GM21360 (cell line): ENCODE results near the gene DUOXA2.
"Not testable (repeated sequence)": the region's sequence is repeated elsewhere in the genome, so short reads cannot be mapped to it uniquely, and the experiment has no call there.

Source experiments
- ATAC-seq: cut with Tn5 transposase; IDR thresholded peaks from one replicate; pipeline ENCODE4 v1.9.1; 2021; ENCODE audit warnings: mild to moderate bottlenecking, moderate library complexity; ENCODE audit not compliant: unreplicated experiment

The DUOXA2 gene

DNA sequence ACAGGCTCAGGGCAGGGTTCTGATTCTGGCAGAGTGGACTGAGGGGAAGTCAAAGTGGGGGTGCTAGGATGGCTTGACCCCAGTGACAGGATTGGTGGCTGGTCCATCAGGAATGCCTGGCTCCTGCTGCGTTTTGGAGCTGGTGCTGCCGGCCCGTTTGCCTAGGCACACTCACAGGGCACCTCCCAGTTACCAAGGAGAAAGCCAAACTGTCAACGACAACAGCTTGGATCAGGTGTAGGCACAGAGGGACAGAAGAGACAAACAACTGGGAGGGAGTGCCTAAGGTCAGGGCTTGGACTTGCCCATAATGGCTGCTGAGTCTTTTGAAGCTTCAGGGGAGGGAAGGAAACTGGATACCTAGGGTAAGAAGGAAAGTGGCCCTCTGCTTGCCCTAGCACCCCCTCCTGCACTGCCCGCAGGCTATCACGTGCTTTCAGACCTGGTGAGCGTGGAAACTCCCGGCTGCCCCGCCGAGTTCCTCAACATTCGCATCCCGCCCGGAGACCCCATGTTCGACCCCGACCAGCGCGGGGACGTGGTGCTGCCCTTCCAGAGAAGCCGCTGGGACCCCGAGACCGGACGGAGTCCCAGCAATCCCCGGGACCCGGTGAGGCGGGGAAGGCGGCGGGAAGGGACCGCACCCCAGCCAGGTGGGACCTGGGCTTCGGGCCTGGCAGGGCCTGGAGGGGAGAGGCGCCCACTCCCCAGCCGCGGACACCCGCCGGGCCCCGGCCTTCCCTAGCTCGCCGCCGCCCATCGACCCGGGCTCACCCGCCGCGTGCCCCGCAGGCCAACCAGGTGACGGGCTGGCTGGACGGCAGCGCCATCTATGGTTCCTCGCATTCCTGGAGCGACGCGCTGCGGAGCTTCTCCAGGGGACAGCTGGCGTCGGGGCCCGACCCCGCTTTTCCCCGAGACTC is 20.8 kb downstream of the DUOXA2 start:
- ATAC-seq, result no peak

DNA sequence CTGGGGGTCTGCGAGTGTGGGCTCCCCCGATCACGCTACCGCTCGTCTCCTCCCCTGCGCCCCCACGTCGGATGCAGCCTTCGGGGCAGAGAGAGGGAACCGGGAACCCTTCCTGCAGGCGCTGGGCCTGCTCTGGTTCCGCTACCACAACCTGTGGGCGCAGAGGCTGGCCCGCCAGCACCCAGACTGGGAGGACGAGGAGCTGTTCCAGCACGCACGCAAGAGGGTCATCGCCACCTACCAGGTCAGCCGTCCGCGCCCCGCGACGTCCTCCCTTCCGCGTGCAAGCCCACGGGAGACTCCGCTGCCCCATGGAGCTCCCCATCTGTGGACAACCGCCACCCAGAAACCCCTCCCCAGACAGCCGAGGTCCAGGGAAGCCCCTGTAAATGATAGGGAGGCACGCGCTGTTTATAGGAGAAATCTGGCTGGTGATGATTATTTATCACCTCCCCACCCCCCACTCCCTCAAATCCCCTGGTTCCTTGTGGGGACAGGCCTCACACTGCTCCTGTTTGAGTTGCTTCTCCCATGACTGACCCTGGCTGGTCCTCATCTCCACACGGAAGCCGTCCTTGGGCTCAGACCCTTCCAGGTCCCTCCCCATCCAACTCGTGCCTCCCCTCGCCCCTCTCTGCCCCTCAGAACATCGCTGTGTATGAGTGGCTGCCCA is 21.7 kb downstream of the DUOXA2 start:
- not testable (repeated sequence) for ATAC-seq

DNA sequence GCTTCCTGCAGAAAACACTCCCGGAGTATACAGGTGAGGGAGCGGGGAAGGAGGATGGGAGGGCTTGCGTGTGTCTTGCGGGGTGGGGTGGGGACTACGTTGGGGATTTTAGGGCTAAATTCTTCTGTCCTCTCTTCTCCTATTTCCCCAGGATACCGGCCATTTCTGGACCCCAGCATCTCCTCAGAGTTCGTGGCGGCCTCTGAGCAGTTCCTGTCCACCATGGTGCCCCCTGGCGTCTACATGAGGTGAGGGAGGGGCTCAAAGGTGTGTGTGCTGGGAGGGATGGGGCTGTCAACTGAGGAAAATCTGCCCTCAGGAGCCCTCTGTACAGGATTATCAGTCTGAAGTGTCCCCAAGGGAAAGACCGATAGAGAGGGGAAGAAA is 22.2 kb downstream of the DUOXA2 start:
- ATAC-seq, result no peak

DNA sequence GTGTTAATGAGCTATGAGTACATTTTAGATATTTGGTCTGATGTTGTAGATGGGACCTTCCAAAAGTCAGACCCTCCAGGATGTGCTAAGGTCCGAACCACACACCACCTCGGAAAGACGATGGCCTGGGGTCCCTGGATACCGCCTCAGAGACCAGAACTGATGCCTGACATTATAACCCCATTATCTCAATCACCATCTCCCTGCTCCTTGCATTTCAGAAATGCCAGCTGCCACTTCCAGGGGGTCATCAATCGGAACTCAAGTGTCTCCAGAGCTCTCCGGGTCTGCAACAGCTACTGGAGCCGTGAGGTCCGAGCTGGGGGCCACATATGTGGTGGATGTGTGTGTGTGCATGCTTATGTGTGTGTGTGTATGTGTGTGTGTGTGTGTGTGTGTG is 23.6 kb downstream of the DUOXA2 start:
- no peak for ATAC-seq

DNA sequence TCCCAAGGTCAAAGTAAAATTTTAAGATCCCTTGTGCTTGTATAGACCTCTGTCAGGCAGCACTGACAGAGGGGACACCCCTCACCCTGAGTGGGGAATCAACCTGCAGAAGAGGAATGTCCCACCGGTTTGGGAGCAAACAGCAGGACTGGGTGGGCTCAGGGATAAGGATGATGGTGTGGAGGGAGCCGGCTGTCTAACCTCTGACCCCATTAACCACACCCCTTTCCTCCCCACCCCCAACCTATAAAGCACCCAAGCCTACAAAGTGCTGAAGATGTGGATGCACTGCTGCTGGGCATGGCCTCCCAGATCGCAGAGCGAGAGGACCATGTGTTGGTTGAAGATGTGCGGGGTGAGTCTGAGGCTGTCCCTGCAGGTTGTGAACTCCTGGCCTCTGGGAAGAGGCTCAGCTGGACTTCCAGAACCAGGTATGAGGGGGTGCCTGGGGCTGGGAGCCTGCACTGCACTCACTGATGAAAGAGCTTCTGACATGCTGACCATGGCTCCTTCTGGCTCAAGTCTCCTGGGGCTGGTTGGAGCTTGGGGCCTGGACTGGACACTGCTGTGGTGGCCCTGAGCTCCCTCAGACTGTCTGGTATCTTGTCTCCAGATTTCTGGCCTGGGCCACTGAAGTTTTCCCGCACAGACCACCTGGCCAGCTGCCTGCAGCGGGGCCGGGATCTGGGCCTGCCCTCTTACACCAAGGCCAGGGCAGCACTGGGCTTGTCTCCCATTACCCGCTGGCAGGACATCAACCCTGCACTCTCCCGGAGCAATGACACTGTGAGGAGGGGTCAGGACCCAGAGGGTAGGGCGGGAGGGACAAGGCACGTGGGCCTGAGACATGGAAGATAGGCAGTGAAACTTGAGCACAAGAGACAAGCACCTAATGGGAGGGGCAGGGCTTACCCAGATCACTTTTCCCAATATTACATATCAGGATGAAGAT is 25.0 kb downstream of the DUOXA2 start:
- ATAC-seq, result no peak

DNA sequence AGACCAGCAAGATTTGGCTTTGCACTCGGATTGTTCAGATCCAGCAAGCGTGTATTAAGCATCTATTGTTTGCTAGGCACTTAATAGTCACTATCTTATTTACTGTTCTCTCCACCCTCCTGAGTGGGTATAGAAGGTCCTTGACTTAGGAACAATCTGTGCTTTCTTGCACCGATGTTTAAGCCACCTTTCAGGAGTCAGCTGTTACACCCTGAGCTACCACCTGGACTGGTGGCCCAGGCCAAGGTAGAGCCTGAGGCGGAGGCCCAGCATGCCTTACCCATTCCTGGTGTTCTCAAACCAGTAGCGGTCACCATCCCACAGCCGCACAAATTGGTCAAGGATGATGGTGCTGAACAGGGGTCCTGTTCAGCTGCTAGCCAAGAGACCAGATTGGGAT is 25.6 kb downstream of the DUOXA2 start:
- ATAC-seq, result no peak

DNA sequence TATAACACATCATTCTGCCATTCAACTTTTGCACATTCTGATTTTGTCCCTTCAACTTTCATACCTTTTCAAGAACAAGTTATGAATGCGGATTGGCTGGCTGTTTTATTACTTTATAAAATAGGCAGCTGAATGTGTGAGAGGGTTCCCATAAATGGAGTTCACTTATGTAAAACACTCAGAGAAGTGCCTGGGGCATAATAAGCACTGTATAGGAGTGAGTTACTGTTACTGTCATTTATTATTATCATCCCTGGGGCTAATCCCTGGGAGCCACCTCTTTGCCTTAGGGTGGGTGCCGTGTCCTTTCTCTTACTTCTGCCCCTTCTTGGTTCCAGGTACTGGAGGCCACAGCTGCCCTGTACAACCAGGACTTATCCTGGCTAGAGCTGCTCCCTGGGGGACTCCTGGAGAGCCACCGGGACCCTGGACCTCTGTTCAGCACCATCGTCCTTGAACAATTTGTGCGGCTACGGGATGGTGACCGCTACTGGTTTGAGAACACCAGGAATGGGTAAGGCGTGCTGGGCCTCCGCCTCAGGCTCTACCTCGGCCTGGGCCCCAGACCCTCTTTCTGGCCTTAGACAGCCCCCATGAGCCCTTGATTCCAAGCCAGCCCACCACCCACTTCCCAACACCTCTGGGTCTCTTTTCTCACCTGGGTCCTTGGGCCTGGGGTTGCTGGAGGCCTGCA is 26.6 kb downstream of the DUOXA2 start:
- no peak for ATAC-seq

DNA sequence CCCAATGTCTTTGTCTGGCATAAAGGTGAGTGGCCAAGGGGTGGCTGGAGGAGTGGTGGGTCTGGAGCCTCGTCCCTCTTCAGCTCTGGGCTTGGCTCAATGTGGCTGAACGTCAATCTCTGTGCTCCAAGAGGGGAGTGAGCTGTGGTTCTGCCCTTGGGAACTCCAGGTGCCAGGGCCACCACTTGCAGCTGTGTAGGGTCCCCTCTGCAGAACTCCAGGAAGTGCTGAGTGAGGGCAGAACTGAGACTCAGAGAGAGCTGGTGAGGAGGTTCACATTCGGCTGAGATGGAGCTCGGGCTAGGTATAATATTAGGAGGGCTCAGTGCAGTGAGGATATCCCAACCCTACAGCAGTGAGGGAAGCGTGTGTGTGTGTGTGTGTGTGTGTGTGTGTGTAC is 27.3 kb downstream of the DUOXA2 start:
- no peak for ATAC-seq

DNA sequence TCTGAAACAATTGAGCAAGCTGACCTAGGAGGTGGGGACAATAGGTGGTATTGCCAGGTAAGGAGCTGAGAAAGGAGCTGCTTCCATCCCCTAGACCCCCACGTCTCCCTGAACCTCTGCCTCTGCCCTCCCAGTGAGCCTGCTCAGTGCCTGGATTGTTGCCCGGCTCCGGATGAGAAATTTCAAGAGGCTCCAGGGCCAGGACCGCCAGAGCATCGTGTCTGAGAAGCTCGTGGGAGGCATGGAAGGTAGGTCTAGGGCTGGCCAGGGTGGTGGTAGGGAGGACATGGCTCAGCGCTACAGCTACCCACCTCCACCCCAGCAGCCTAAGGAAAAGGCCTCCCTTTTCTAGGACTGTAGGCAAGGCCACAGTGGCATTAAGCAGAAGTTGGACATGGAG is 28.9 kb downstream of the DUOXA2 start:
- ATAC-seq, result no peak

DNA sequence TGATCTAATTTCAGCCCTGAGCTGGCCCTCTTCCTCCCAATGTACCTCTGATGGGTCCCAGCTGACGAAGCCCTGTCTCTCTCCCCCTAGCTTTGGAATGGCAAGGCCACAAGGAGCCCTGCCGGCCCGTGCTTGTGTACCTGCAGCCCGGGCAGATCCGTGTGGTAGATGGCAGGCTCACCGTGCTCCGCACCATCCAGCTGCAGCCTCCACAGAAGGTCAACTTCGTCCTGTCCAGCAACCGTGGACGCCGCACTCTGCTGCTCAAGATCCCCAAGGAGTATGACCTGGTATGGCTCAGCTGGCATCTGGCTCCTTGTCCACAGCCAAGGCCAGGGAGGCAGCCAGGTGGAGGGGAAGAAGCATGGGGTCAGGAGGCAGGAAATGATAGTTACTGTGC is 29.8 kb downstream of the DUOXA2 start:
- no peak for ATAC-seq

DNA sequence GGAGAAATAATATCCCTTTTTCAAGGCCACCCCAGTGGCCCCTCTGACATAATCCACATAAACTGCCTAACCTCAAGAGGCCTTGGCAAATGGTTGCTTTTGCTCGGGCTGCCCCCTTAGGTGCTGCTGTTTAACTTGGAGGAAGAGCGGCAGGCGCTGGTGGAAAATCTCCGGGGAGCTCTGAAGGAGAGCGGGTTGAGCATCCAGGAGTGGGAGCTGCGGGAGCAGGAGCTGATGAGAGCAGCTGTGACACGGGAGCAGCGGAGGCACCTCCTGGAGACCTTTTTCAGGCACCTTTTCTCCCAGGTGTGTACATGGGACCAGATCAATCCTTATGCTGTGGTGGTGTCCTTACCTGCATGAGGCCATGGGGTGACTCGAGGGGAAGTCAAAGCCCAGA is 30.6 kb downstream of the DUOXA2 start:
- no peak for ATAC-seq

DNA sequence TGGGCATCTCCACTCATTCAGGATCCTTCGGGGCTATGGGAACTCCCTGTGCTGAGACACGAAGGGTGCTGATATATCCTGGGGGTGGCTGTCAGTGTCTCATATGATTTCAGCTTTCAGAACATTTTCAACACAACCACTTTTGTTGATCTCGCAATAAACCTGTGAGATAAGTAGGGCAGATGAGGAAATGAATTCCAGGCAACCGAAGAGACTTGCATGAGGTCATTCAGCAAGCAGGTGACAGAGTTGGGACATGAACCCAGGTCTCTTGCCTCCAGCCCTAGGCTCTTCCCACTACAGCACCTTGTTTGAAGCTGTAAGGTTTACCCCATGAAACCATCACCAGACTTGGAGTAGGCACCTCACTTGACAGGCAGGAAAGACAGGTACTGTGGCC is 32.3 kb downstream of the DUOXA2 start:
- ATAC-seq, result no peak

DNA sequence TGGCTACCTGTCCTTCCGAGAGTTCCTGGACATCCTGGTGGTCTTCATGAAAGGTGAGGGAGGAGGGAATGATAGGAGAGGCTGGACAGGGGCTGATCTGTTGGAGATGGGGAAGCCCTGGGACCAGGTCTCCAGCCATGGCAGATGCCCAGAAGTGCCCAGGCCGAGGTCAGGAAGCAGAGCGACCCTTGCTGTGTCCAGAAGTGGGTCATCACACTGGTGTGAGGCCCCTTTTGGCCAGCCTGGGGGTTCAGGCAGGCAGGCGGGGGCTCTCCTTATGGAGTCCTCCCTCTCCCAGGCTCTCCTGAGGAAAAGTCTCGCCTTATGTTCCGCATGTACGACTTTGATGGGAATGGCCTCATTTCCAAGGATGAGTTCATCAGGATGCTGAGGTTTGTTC is 33.5 kb downstream of the DUOXA2 start:
- ATAC-seq, result no peak

DNA sequence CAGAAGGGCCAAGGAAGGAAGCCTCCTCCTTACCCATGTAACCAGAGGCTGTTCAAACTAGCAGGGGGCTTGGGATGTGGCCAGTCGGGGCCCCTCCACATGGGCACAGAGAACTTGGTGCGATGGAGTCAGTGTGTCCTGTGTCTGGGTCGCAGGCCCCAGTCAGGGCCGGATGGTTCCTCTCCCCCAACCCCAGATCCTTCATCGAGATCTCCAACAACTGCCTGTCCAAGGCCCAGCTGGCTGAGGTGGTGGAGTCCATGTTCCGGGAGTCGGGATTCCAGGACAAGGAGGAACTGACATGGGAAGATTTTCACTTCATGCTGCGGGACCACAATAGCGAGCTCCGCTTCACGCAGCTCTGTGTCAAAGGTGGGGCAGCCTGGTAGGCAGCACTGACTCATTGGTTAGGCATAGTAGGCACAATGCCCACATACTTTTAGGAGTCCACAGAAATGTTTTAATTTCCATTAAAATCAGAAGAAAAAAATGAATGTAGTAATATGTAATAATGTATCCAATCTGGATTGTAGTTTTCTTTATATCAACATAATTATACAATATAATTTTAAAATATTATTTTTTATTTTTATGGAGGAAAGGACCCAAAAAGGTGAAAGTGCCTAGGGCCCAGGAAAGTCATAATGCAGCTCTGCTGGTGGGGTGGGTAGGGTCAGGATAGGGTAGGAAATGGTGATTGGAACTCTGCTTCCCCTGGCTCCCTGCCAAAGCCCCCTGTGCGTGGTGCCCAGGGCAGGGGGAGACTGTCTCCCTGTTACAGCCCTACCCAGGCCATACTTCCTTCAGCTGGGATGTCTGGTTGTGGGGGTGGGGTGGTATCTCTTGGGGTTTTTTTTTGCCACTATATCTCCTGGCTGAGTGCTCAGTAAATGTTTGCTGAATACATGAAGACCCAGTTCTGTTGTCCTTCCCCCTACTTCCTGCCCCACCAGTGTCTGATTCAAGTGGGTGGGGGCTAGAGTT is 34.2 kb downstream of the DUOXA2 start:
- ATAC-seq, result no peak

DNA sequence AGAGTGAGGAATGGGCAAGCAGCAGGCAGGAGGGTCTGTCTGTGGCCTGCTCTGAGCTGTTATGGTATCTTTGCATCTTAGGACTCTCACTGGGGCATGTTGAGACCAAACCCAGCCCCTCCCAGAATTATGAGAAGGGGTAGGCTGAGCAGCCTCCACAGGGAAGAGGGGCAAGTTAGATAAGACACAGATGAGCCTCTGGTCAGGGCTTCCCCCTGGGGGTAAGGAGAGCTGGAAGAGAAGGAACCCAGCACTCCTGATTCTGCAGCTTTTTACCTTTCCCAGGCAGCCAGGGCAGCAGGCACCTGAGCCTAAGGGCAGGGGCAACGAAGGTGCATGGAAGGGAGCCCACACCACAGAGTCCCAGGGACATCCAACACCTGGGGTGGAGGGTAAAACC is 34.9 kb downstream of the DUOXA2 start:
- no peak for ATAC-seq

DNA sequence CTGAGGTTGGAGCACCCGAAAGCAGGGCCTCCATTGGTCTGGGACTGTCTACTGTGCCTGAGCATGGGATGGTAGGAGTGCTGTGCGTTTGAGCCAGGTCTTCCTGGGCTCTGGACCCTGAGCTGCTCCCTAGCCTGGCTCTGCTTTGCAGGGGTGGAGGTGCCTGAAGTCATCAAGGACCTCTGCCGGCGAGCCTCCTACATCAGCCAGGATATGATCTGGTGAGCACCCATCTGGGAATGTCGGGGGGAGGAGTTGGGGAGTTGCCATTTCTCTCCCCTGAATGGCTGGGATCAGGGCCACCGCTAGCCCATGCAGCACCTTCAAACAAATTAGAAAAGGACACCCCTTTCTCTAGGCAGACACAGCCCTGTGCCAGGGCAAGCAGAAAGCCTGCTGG is 36.4 kb downstream of the DUOXA2 start:
- no peak for ATAC-seq

DNA sequence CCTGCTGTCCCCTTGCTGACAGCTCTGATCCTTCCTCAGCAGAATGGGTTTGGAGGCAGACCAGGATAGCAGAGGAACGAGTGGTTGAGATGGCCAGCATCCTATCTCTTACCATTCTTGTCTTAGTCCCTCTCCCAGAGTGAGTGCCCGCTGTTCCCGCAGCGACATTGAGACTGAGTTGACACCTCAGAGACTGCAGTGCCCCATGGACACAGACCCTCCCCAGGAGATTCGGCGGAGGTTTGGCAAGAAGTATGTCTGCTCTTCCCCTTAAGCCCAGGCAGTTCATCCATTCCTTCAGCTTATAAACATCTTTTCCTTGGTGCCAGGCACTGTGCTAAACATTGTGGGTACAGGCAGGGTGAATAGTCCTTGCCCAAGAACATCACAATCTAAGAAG is 36.9 kb downstream of the DUOXA2 start:
- ATAC-seq, result no peak

DNA sequence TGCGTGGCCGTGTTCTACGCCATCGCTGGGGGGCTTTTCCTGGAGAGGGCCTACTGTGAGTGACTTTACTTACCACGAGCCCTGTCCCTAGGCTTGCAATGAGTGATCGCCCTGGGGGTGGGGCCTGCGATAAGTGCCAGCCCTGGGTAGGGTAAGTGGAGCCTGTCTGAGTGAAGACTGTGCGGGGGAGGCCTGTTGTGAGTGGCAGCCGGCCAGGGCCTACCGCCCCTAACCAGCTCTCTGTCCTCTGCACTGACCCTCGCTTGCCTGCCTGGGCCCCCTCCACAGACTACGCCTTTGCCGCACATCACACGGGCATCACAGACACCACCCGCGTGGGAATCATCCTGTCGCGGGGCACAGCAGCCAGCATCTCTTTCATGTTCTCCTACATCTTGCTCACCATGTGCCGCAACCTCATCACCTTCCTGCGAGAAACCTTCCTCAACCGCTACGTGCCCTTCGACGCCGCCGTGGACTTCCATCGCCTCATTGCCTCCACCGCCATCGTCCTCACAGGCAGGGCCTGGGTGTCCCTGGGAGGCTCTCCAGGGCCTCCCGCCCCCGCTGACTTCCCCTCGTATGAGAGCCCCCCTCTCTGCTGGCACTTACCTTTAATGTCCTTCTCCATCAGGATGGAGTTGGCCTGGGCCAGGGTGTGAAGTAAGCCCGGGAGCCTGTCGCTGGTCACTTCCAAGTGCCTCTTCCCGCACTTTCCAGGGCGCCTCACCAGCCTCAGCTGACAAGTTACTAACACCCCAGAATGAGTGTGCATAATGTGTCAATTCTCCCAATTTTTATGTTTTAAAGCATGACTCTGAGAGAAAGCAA is 38.1 kb downstream of the DUOXA2 start:
- no peak for ATAC-seq

DNA sequence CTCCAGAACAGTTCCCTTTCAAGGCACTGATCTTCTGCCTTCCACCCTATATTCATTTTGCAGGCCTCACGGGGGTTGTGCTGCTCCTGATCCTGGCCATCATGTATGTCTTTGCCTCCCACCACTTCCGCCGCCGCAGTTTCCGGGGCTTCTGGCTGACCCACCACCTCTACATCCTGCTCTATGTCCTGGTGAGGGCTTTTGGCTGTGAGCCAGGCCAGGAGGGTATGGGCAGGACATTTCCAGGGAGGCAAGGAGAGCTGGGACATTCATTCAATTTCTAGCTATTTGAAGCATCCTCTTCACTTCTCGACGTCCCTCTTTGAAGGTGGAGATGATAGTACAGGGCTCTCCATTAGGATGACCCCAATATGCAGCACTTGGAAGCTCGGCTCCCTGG is 41.6 kb downstream of the DUOXA2 start:
- ATAC-seq, result no peak
